ENCODE data around the gene UTP11.

Gene UTP11

DNA sequence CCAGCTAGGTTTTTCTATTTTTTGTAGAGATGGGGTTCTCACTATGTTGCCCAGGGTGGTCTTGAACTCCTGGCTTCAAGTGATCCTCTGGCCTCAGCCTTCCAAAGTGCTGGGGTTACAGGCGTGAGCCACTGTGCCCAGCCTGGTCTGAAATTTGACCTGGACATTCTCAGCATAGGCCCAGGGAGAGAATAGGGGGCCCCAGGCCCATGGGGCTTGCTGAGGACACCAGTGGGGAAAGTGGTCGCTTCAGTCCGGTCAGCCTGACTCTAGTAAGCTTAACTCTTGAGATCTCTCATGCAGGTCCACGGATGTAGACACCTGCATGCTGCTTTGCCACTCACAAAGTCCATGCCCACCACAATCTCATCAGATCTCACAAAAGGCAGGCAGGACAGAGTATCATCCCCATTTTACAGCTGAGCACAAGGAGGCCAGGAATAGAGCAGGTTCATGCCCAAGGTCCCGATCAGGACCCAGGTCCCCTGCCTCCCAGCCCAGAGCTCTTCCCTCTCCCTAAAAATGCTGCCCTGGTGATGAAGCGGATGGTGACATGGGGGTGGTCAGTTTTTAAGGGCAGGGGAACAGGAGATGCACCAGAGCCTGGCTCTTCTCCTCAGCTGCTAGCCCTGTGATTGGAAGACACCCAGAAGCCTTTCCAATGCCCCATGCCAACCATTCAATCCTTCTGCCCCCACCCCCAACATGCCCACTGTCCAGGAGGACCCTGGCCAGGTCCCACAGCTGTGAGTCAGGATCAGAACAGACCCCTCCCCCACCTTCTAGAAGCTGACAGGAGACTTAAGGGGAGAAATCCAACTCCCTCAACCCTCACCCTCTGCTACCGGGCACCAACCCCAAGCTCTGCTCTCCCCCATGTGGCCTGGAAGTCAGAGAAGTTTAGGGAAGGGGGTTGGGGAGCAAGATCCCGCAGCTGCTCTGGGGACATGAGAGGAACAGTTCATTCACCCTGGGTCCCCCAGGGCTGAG, 9.0 kb upstream of the UTP11 start:
- DNase-seq, result peak; percentile 54

- peak; percentile 70 for DNase-seq
Observed at GRCh38 chr1:38004284-38005108, 8.0 kb upstream of the UTP11 start.

DNA sequence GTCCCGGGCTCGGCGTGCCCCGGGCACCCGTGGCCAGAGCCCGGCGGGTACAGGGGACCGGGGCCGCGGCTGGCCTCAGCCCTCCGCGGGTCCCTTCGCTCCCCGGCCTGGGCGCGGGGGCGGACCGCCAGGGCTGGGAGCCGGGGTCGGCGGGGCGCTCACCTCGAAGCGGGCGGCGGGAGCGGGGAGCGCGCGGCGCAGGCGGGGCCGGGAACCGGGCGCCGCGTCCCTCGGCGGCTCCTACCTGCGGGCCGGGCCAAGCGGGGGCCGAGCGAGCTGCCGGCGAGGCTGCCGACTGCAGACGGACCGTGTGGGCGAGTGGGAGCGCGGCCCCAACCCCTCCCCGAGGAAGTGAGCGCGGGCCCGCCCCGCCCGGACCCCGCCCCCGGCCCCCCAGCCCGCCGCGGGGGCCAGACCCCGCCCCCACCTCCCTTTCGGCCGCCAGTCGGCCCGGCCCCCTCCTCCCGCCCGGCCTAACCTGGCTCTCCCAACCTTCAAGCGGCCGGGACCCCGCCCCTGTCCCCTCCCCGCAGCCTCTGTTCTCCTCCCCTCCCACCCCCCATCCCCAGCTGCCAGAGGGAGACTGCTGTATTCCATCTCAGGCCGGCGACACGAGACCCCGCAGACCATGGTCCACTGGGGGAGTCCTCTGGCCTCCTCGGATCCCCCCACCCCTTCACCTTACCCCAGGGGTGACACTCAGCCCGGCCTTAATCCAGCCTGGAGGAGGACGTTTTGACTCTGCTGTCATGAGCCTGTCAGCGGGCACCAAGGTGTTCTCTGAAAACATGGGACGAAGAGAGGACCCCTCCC, 7.1 kb upstream of the UTP11 start, which contains the start of gene FHL3:
FHL3 (minus strand) TSS at position 320 of the 813 bp plus-strand sequence. CDS start 6,102 bp downstream, outside the sequence.
- DNase-seq, result peak; percentile 91

DNA sequence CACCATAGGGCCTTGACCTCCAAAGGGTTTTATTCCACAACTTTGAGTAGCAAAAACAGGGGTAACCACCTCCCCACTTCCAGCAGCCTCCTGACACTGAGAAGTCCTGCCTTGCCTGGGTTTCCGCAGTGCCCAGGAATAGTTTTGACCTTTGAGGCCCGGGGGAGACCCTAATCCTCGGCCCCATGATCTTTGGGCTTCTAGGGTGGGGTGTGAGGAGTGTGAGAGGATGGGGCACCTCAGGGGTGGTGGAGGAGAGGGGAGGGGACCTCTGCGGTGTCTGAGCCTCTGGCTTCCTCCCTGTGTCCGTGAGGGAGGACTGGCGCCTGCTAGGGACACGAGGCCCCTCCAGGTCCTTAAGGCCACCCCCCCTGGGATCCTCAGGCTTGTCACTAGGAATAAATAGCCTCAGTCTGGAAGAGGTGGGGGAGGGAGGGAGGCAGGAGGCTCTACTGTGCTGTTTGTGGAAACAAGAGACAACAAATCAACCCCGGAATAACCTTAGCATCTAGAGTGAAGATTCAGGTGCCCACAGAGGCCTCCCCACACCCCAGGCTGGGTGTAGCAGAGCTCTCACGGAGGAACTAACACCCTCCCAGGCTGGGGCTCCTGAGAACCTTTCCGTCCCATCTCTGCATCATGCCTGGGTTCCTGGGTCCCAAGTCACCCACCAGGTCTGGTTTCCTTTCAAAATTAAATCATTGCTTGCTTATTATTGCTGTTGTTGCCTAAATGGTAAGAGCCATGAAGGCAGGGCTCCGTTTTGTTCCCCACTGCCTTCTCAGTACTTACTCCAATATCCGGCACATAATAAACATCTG, 6.3 kb upstream of the UTP11 start:
- no peak for DNase-seq

- peak; percentile 90 for DNase-seq
Observed at GRCh38 chr1:38009088-38009840, 3.3 kb upstream of the UTP11 start.

- no peak for DNase-seq
Observed at GRCh38 chr1:38009841-38010180, 2.7 kb upstream of the UTP11 start.

DNA sequence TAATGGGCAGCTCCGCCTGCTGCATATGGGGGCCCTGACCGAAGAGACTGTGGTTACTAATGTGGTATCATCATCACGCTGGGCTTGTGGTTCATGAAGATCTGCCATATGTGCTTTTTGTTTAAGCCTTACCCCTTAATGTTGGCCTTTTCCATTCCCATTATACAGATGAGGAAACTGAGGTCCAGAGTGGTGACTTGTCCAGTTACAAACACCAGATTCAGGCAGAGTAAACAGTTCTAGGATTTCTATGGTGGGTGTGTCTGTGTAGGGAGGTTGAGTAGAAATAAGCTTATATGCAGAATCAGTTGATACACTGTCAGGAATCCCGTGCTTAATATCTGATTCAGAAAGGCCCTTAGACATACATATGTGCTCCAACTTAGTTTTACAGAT, 691 bp downstream of the UTP11 start:
- DNase-seq, result no peak

- DNase-seq, result peak; percentile 49
Observed at GRCh38 chr1:38014171-38014570, 1.6 kb downstream of the UTP11 start.

DNA sequence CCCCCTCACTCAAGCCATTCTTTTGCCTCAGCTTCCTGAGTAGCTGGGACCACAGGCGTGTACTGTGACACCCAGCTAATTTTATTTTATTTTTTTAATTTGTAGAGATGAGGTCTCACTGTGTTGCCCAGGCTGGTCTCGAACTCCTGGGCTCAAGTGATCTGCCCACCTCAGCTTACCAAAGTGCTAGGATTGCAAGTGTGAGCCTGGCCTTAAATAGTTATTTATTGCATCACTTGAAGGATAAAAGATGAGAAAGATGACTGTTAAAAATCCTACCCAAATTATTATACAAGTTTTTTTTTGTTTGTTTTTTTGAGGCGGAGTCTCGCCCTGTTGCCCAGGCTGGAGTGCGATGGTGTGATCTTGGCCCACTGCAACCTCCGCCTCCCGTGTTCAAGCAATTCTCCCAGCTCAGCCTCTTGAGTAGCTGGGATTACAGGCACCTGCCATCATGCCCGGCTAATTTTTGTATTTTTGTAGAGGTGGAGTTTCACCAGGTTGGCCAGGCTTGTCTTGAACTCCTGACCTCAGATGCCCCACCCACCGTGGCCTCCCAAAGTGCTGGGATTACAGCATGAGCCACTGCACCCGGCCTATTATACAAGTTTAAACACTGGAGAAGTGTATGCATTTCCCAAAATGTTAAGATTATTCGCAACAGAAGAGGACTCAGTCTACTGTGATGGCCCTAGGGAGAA, 2.3 kb downstream of the UTP11 start:
- no peak for DNase-seq

DNA sequence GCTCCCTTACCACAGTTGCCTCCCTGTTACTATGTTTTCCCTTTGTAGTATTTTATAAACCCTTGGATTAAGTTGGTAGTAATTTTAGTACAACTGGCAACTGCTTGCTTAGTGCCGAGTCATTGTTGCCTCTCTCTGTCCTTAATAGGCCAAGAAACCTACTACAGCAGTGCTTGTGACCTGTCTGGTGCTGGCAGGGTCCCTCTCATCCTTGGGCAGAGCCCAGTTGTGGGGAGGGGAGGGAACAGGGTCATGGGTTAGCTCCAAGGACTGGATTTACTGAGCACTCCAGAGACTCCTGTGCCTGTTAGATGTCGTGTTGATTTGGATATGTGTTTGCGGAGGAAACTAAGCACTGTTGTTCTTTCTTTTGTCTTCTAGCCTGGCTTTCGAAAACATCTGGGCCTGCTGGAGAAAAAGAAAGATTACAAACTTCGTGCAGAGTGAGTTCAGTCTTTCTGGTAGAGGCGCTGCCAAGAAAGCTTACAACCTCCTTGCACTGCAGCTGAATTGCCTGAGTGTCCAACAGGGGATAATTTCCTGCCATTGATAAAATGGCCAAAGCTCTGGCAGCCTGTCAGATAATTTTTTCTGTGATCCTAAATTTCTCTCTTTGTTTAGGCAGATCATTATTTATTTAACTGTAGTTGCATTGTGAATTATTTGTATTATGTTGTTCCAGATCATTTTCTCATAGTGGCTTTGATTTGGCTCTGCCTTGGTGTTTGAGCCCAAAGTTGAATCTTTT, 3.6 kb downstream of the UTP11 start:
- no peak for DNase-seq

DNA sequence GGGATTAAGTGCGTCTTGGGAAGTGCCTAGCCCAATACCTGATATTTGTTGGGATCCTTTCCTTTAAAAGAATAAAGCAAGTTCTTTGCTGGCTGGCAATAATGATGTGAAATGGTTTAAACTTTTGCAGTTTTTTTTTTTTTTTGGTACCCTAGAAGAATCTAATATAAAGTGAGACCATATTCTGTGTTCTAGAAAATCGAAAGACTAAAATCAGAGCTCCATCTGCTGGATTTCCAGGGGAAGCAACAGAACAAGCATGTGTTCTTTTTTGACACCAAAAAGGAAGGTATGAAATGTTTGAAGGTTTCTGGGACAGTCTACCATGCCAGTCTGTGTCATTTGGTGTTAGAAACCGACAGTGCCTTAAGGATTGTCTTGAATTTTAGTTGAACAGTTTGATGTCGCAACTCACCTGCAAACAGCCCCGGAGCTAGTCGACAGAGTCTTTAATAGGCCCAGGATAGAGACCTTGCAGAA, 6.4 kb downstream of the UTP11 start:
- peak; percentile 80 for DNase-seq

DNA sequence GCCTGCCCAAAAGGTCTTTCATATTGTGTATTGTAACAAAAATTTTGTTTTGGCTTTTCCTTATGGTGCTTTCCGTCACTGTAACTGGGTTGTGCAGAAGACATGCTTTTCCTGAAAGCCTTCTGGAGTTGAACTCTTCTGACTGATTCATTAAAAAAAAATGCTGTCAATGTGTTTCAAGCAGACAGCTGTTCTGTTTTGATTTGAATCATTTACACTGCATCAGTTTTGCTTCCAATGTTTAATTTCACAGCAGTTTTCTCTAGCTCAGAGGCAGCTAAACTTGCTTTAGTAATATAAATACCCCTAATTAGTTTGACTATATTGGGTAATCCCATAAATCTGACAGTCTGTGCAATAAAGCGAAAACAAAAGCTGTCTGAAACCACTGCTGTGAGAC, 7.9 kb downstream of the UTP11 start:
- no peak for DNase-seq

DNA sequence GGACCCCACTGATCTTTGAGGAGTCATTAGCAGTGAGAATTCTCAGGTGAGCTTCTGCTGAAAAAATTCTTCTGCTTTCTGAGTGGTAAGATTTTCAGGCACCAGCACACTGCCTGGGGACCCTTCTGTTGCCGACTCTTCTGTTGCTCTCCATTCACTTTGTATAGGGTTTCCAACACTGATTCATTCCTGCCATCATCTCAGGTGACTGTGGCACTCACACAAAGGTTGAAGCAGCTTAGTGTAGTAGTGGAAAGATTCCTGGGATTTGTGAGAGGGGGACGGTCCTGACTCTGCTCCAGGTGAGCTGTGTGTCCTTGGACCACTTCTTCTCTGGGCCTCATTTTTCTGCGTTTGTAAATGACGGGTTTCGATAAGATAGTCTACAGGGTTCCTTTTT, 9.4 kb downstream of the UTP11 start:
- DNase-seq, result no peak

GRCh38 chr1:38022810-38023209, 10.3 kb downstream of the UTP11 start:
- DNase-seq, result no peak

GRCh38 chr1:38025233-38025632, 12.7 kb downstream of the UTP11 start:
- no peak for DNase-seq

DNA sequence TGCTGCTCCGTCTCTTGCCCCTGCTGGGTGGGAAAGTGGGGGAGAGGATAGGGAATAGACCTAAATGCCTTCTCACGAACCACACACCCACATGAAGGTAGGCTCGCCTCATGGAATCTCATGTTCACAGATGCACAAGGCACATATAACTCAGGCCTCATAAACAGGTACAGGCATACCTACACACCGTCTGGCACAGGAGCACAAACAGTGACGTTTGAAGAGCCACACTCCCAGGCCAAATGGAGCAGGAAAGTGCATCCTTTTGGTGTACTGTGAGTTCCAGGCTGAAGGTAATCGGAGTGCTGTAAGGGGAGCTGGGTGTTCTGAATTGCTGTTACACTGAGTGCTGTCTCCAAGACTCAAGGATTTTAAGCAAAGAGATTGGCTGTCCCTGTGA, 13.1 kb downstream of the UTP11 start:
- no peak for DNase-seq

DNA sequence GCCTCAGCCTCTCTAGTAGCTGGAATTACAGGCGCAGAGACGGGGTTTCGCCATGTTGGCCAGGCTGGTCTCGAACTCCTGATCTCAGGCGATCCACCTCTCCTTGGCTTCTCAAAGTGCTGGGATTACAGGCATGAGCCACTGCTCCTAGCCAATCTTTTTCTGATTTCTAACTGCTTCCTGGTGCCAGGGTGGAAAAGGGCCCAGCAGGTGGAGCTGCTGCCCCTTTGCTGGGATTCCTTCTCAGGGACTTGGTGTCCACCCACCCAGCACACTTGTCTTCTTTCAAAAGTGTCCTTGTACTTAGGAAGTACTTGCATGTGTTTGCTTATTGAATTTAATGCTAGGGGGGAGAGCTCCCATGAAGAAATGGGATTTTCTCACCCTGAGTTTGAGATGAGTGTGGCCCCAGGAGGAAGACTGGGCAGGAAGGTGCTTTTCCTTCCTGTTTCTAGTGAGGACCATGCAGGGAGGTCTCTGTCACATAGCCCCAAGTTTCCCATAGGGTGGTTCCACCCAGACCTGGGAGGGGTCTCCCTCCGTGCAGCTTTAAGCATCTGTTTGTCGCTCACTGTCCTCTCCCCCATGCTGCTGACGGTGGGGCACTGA, 14.2 kb downstream of the UTP11 start:
- peak; percentile 66 for DNase-seq

GRCh38 chr1:38027201-38028104, 14.9 kb downstream of the UTP11 start:
- no peak for DNase-seq

Data from hematopoietic multipotent progenitor cell treated with erythropoietin and hydrocortisone succinate and interleukin-3 and kit ligand, for 4 days (in vitro differentiated cells).